Stimulated activated CD8-positive, alpha-beta memory T cell treated with anti-CD3 and anti-CD28 coated beads, Interleukin-7, amount 100 ng/mL, for 48 hours (primary cell): ENCODE results near the gene NUP133.
A peak's percentile ranks its signal among the peaks of the same experiment; 100 is the strongest.

Experiments used
- DNase-seq, 2 donors: peaks; one replicate each; pipeline ENCODE4 v3.0.0-alpha.2; 2020; ENCODE audit warnings: low read depth in 1 of 2; ENCODE audit errors: extremely low read depth in 1 of 2

Gene NUP133

GRCh38 chr1:229452956-229453801 is 55.0 kb downstream of the NUP133 start:
- DNase-seq = no peak

- DNase-seq = no peak
These were observed 59.3 kb downstream of the NUP133 start for GRCh38 chr1:229448845-229449244.

- no peak for DNase-seq
These were observed 59.8 kb downstream of the NUP133 start for GRCh38 chr1:229448354-229448753.

GRCh38 chr1:229447809-229448252 is 60.3 kb downstream of the NUP133 start:
- no peak for DNase-seq

GRCh38 chr1:229445828-229446227 is 62.3 kb downstream of the NUP133 start:
- no peak for DNase-seq

- no peak for DNase-seq
These were observed 67.1 kb downstream of the NUP133 start for GRCh38 chr1:229440851-229441537.

GRCh38 chr1:229438021-229438420 is 70.1 kb downstream of the NUP133 start:
- DNase-seq = no peak

GRCh38 chr1:229437443-229437842 is 70.7 kb downstream of the NUP133 start:
- no peak for DNase-seq

- no peak for DNase-seq
These were observed 71.9 kb downstream of the NUP133 start for GRCh38 chr1:229436201-229436600.

- DNase-seq = no peak
These were observed 73.5 kb downstream of the NUP133 start for GRCh38 chr1:229434641-229435051.

- DNase-seq = no peak
These were observed 74.0 kb downstream of the NUP133 start, which contains the start of gene ACTA1 for GRCh38 chr1:229434005-229434640. ACTA1 (minus strand) TSS chr1:229434094; CDS start chr1:229433115, 979 bp downstream.

- no peak for DNase-seq
These were observed 74.7 kb downstream of the NUP133 start for GRCh38 chr1:229433364-229434004.

GRCh38 chr1:229432905-229433304 is 75.2 kb downstream of the NUP133 start:
- DNase-seq = no peak

- DNase-seq = no peak
These were observed 76.1 kb downstream of the NUP133 start for GRCh38 chr1:229432116-229432461.

GRCh38 chr1:229431284-229432115 is 76.6 kb downstream of the NUP133 start:
- DNase-seq = no peak

- peak in 1 of 2 donors; percentile 31 for DNase-seq
These were observed 77.3 kb downstream of the NUP133 start for GRCh38 chr1:229430761-229431283.

GRCh38 chr1:229428256-229428655 is 79.9 kb downstream of the NUP133 start:
- DNase-seq = no peak

- no peak for DNase-seq
These were observed 80.6 kb downstream of the NUP133 start for GRCh38 chr1:229427572-229427971.

- no peak for DNase-seq
These were observed 82.5 kb downstream of the NUP133 start for GRCh38 chr1:229425564-229426159.

GRCh38 chr1:229420765-229421164 is 87.4 kb downstream of the NUP133 start:
- no peak for DNase-seq
